Right kidney (tissue), 1 donor: Measurements from ENCODE around the gene LTO1.
A peak's percentile ranks its signal among the peaks of the same experiment; 100 is the strongest.

Experiments
- DNase-seq: peaks from one replicate; pipeline ENCODE4 v3.0.0-alpha.2; 2016

LTO1 gene

DNA sequence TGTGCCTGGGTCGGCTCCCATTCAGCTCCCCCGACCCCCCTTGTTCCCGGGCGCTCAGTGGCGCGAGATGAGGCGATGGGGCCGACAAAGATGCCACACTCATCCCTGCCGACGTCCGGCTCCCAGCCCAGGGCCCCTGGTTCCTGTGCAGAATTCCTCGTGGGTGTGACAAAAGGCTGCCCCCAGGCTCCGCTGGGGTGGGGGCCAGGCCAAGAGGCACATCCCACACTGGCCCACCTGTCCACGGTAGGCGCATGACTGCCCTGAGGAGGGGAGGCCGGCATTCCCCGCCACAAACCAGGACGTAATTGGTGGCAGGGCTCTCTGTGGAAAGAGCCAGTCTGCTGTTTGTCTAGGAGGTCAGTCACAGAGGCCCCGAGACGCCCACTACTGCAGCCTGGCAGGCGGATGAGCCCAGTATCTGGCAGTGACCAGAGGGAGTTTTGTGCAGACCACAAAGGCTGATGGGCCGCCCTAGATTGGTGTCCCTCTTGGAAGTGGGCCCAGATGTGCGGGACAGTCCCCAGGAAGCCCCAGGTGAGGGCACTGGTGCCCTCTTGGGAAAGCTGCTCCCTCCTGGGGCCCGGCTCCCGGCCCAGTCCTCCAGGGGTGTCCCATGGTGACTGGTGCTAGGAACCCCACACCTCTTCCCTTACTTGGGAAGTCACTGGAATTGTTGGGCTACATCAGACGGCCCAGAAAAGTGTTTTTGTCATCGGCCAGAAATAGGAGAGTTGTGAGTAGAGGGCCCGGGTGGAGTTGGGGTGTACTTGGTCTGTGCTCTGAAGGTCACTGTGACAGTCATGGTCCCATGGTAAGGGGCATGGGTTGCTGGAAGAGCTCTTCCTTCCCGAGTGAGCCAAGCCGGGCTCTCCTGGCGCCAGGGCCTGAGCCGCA, 28.4 kb downstream of the LTO1 start:
- no peak for DNase-seq

DNA sequence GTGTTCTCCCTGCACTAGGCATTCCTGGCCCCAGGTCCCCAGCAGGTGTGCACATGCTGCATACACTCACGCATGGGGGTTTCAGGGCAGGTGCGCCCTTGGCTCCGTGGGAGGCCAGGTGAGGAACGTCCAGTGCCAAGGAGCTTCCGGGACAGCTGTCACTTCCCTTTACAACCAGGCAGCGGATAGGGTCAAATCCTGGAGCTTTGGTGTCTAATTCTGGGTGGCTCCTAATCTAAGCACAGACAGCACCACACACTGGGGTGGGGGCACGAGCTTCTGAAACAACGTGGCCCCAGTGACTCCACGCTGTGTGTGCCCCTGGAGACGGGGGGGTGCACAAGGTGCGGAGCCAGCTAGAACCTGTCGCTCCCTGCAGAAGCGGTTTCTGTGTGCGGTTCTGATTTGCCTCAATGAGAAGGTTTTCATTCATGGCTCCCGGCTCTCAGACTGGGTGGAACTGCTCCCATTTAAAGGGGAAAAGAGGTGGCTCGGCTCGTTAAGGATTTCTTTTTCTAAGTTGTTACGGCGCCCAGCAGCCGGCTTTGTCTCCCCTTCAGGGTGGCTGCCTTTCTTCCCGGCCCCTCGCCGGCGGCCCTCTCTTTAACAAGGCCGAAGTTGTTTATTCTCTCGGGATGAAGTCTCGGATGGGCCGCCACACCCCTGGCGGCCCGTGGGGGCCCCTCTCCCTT, 29.2 kb downstream of the LTO1 start:
- no peak for DNase-seq

DNA sequence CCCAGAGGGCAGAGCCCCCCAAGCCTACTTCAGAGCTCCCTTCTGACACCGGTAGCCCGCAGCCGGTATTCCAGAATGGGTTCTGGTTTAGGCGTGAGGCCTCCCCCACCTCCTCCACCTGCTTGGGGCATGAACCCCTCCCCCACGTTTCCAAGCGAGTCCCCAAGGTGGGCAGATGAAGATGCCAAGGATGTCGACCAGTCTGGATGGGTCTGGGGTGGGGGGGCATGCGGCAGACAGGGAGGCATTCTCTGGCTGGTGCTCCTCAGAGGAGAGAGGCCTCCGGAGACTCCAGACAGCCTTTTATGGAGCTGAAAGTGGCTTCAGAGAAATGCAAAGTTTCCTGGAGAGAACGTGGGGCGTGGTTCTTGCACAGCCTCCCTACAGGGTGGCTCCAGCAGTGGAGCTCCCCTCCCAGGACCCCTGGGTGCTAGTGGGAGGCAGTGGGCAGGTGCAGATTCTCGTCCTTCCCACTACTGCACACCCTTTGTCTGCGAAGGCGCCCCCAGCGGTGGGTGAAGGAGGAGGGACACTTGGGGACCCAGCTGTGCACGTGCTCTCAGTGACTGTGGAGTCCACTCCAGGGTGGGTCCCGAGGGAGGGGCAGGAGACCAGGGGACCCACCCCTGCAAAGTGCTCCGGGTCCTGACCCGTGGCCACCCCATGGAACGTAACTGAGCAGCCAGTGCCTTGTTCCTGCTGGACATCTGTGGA, 30.0 kb downstream of the LTO1 start:
- DNase-seq = no peak

DNA sequence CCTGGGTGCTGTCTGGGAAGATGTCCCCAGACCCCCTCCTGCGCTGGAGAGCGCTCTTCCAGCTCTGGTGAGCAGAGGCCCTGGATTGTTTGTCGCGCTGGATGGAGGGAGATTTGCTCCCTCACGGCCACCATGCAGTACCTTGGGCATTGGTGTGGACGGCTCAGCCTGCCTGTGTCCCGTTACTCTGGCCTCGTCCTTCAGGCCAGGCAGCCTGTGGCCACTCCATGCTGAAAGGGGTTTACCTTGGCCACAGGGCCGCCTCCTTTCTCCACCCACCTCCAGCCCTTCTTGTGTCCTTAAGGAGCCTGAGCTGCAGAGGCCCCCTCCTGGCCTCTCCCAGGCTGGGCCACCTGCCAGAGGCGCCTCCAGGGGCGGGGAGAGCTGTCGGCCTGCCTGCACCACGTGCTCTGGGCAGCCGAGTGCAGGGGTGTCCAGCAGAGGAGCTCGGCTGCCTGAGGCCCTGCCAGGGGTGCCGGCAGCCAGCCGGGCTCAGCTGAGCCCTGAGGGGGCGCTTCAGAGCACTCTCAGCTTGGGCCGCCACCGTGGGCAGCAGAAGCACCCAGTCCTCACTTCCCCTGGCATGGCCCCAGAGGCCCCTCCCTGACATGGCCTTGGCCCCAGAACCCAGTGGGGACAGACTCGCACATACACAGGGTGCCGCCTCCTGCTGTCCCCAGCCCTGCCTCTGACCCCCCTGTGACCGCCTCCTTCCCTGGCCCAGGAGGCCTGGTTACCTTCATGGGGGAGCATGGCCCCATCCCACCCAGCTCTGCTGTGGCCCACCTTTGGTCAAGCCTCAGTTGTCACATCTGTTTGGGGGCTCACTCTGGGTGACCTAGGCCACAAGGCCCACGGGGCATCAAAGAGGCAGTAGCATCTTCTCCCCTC, 30.8 kb downstream of the LTO1 start:
- peak; percentile 67 for DNase-seq

DNA sequence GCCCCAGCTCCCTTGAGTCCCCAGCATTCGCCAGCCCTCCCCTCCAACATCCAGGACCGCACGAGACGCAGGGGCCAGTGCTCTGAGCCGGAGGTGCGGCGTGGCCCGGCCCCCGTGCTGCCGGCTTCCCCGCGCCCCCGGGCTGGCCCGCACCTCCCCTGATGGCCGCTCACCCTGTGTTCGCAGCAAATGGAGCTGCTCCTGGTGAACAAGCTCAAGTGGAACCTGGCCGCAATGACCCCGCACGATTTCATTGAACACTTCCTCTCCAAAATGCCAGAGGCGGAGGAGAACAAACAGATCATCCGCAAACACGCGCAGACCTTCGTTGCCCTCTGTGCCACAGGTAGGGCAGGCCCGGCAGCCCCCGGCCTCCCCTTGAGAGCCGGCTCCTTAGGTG, 31.5 kb downstream of the LTO1 start:
- no peak for DNase-seq

DNA sequence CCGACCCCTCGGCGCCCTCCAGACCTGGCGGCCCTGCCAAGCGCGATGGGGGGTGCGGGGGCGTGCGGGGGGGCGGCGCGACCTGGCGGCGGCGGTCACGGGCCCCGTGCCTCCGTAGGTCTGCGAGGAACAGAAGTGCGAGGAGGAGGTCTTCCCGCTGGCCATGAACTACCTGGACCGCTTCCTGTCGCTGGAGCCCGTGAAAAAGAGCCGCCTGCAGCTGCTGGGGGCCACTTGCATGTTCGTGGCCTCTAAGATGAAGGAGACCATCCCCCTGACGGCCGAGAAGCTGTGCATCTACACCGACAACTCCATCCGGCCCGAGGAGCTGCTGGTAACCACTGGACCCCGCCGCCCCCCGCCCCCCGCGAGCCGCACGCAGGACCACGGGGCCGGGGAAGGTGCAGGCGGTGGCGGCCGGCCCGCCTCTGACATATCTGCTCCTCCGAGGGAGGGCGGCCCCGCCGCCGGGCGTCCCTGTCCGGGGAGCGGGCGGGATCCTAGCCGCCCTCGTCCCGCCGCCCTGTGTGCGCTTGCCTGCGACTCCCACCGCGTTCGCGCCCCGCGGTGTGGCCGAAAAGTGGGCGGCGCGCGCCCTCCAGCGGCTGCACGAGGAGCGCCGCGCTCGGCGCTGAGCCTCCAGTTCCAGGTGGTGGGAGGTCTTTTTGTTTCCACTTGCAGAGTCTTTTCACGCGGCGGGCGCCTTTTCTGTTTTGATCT, 32.1 kb downstream of the LTO1 start:
- DNase-seq = peak; percentile 90

DNA sequence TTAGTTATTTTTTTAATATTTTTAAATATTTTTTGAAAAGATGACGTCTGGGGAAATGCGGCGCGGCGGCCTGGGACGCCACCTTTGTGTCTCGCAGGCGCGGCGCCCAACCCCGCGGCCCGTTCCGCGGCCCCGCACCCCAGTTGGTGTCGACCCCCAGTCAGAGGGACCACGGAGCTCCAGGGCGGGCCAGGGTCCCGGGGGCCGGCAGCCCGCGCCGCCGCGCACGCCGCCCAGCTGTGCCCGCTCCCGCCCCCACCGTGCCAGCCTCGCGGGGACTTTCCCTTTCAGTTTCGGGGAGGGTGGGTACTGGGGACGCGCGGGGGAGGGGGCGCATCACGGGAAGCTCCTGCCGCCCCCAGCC, 32.6 kb downstream of the LTO1 start:
- peak; percentile 72 for DNase-seq

DNA sequence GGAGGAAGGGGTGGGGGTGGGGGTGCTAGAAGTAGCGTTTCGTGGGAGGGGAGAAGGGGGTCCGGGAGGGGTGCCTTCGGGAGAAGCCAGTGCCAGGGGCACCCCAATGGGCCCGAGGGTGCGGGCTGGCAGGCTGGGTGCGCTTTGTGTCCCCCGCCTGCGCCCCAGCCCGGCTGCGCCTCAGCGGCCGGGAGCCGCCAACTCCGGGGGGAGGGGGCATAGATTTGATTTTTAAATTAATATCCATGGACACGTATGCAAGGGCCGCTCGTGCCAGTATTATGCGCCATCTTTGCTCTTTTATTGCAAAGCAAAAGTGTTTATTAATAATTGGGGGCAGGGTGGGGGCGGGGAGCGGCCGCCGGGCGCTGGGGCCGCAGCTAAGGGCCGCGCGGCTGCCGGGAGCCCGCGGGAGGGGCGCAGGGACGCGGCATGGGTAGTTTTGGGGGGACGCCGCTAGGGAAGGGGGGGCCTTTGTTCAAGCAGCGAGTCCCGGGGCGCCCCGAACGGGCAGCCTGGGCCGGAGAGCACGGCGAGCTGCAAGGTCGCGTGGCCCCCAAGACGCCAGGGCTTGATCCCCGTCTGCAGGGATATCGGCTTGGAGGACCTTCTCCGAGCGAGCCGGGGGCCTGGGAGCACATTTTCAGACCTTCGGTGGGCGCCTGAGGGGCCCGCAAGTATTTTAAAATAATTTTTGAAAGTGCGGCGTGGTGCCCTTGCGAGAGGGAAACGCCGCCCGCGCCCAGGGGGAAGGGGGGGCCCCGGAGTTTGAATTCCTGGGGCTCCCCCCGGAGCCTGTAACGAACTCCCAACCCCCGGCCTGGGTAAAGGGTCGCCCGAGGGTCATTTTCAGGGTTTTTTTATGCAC, 33.2 kb downstream of the LTO1 start:
- peak; percentile 72 for DNase-seq

DNA sequence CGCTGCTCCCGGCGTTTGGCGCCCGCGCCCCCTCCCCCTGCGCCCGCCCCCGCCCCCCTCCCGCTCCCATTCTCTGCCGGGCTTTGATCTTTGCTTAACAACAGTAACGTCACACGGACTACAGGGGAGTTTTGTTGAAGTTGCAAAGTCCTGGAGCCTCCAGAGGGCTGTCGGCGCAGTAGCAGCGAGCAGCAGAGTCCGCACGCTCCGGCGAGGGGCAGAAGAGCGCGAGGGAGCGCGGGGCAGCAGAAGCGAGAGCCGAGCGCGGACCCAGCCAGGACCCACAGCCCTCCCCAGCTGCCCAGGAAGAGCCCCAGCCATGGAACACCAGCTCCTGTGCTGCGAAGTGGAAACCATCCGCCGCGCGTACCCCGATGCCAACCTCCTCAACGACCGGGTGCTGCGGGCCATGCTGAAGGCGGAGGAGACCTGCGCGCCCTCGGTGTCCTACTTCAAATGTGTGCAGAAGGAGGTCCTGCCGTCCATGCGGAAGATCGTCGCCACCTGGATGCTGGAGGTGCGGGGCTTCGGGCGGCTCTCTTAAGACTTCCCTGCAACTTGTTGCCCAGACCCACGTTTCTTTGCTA, 34.1 kb downstream of the LTO1 start, which contains the start of gene CCND1:
Gene CCND1 (plus strand): TSS at position 162 of the 587 bp plus-strand sequence. CDS start 158 bp downstream, at position 320.
- peak; percentile 88 for DNase-seq

DNA sequence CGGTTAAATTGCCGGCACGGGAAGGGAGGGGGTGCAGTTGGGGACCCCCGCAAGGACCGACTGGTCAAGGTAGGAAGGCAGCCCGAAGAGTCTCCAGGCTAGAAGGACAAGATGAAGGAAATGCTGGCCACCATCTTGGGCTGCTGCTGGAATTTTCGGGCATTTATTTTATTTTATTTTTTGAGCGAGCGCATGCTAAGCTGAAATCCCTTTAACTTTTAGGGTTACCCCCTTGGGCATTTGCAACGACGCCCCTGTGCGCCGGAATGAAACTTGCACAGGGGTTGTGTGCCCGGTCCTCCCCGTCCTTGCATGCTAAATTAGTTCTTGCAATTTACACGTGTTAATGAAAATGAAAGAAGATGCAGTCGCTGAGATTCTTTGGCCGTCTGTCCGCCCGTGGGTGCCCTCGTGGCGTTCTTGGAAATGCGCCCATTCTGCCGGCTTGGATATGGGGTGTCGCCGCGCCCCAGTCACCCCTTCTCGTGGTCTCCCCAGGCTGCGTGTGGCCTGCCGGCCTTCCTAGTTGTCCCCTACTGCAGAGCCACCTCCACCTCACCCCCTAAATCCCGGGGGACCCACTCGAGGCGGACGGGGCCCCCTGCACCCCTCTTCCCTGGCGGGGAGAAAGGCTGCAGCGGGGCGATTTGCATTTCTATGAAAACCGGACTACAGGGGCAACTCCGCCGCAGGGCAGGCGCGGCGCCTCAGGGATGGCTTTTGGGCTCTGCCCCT, 34.7 kb downstream of the LTO1 start:
- DNase-seq = peak; percentile 78

DNA sequence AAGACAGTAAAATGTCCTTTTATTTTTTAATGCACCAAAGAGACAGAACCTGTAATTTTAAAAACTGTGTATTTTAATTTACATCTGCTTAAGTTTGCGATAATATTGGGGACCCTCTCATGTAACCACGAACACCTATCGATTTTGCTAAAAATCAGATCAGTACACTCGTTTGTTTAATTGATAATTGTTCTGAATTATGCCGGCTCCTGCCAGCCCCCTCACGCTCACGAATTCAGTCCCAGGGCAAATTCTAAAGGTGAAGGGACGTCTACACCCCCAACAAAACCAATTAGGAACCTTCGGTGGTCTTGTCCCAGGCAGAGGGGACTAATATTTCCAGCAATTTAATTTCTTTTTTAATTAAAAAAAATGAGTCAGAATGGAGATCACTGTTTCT, 35.3 kb downstream of the LTO1 start:
- no peak for DNase-seq

DNA sequence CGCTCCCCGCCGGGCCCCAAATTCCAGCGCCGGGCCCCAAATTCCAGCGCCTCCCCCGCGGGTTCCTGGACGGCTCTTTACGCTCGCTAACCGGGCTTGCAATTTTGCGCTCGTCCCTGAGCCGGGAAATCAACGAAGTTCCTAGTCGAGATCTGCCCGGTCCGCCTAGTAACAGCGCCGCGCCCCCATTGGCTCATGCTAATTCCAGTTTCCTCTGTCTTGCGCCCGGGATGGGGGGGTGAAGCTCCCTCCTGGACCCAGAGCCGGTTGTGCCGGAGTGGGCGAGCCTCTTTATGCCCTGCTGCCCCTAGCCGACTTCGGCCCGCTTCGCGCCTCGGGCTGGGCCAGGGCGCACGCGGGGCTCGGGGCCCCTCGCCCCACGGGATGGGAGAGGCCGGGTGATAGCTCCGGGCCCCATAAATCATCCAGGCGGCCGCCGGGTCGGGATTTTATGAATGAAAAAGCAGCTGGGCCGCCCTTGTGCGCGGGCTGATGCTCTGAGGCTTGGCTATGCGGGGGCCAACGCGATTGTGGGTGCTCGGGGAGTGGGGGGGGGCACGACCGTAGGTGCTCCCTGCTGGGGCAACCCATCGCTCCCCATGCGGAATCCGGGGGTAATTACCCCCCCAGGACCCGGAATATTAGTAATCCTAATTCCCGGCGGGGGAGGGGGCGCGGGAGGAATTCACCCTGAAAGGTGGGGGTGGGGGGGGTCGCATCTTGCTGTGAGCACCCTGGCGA, 36.0 kb downstream of the LTO1 start:
- DNase-seq = peak; percentile 96

DNA sequence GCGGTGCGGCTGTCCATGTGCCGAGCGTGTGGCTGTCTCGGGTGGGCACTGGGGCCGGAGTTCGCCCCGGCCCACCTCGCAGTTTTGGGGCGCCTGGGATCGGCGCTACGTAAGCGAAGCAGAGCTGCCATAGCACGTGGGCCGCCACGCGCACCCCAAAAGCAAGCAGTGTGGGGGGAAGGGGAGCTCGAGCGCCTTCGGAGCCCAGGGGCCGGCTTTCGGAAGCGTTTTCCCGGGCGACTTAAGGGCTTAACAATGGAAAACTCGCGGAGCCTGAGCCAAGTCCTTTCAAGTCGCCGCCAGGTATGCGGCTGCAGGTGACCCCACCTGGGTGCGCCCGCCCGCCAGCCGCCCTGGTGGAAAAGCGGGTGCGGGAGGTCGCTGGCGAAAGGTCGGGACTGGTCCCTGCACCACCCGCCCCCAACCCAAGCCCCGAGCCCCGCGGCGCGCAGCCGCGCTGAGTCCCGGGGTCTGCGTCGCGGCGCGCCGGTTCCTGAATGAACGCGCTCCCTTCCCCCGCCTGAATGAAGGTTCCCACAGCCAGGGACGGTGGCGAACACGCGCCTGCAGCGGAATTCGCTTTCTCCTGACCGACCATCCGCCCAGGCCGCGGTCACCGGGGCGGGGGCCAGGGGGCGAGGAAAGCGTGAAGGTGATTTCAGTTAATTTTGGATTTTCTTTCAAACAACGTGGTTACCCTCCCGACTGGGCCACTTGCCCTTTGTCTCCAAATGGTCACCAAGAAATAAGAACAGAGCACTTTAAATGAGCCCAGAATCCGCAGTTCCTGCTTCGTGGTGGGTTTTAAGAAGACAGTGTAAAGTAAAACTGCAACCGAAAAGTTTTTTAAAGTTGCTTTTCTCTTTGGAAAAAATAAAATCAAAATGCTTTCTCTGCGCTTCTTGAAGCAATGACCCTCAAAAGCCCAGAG, 36.9 kb downstream of the LTO1 start:
- DNase-seq = peak; percentile 89

DNA sequence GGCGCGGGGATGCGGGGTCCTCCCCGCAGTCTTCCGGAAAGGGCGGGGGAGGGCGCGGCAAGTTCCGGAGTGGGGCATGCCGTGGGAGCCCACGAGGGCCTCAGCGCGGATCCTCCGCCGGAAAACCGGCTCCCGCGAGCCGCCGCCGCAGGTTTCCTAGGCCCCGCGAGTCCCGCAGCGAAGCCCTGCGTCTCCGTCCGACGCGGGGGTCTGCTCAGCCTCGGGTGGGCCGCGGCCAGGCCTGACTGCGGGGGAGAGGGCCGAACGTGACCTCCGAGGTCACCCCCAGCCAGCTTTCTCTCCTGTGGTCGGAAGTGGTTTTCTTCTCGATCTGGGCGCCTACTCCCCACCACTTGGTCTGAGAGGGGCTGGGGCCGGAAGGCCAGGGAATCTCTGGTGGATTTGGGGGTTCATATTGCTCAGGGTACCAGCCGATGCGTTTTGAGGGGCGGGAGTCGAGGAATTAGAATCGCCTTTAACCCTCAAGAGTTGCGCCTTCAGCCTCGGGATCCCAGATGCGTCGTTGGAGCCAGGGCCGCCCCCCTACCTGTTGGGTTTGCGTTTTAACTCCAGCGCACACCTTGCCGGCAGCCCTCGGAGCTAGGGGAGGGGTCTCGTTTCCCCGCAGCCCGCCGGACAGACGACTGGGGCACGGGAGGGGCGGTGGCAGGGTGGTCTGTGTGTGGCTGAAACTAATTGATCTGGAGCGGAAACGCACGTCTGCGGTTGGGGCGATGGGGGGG, 37.8 kb downstream of the LTO1 start:
- DNase-seq = peak; percentile 79

DNA sequence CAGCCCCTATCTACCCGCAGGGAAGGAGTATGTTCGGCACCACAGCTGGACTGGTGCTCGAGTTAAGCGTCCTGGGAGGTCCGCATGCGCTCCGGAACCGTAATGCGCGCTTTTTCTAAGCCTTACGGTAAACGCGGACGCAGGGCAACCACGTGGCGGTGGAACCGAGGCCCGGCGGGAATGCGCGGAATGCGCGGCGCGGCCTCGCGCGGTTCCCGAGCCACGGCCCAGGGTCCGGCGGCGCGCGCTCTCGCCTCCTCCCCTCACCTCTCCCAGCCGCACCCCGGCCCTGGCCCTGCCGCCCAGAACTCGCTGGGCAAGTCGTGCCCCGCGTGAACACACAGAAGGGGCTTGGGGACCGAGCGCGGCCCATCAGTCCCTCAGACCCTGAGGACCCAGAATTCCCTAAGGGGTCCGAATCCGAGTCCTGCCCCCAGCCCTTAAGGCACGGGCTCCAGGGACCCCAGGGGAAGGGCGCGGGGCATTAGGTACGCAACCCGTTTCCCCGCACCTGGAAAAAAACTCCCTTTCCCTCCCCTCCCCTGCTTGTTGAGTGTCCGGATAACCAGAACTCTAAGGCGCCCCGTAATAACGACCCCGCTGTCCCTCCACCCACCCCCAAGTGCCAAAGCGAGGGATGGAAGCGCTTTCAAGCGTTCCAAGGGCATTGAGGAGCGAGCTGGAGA, 38.5 kb downstream of the LTO1 start:
- peak; percentile 91 for DNase-seq
